HT1080 (cell line): ENCODE measurements around the gene FGD5. TPM values are rescaled to one million over a fixed set of nuclear protein-coding genes. Genes with fewer than 3 reads are reported as not detected.

ENCODE experiments used
- DNase-seq: peaks from one replicate; pipeline ENCODE4 v3.0.0-alpha.2; 2015; ENCODE audit warnings: low read depth
- total RNA-seq: library from RNA; depleted of rRNA; stranded (reverse); fragments of >200 nt; shearing (Covaris generic); gene quantifications from 2 replicates; pipeline ENCODE4 v1.2.3, GENCODE V29; 2014

The FGD5 gene
- total RNA-seq, 1 experiment from 2014 or later = not detected

- DNase-seq = no peak
Measured at GRCh38 chr3:14849638-14850230, 31.0 kb downstream of the FGD5 start.

- DNase-seq = no peak
Measured at GRCh38 chr3:14852058-14852594, 33.4 kb downstream of the FGD5 start.

GRCh38 chr3:14852717-14853116 lies 34.0 kb downstream of the FGD5 start:
- no peak for DNase-seq

DNA sequence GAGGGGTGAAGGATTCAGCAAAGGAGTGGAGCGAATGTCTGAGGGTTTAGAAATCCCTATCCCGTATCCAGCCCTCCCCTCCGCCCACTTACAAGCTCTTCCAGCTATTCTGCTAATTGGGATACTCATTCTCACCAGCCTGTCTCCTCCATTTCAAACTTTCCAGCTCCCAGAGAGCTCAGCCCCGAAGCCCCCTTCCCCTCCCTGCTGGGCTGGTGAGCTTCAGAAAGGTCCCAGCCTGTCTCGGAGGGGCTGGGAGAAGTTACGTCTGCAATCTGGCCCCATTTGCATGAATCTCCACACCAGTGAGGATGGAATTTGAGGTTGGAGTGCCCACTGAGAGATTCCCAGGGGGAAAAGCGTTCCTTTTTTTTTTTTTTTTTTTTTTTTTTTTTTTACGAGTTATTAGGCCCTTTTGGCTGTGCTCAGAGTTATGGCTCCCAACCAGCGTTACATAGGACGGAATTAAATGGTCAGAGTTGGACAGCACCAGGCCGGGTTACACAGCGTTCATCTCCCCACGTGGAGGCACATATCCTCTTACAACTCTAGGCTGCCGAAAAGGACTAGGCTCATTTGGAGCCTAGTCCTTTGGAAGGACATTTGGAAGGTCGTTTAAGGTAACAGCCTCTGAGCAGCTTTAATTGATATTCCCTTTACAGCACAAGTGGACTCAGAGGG lies 34.6 kb downstream of the FGD5 start:
- DNase-seq = no peak

GRCh38 chr3:14857506-14857905 lies 38.7 kb downstream of the FGD5 start:
- DNase-seq = no peak

- no peak for DNase-seq
Measured at GRCh38 chr3:14858105-14858504, 39.3 kb downstream of the FGD5 start.

GRCh38 chr3:14859880-14860279 lies 41.1 kb downstream of the FGD5 start:
- DNase-seq = no peak

GRCh38 chr3:14861031-14861430 lies 42.3 kb downstream of the FGD5 start:
- no peak for DNase-seq

- DNase-seq = no peak
Measured at GRCh38 chr3:14861446-14862302, 42.9 kb downstream of the FGD5 start.

- DNase-seq = no peak
Measured at GRCh38 chr3:14862303-14862660, 43.5 kb downstream of the FGD5 start.

DNA sequence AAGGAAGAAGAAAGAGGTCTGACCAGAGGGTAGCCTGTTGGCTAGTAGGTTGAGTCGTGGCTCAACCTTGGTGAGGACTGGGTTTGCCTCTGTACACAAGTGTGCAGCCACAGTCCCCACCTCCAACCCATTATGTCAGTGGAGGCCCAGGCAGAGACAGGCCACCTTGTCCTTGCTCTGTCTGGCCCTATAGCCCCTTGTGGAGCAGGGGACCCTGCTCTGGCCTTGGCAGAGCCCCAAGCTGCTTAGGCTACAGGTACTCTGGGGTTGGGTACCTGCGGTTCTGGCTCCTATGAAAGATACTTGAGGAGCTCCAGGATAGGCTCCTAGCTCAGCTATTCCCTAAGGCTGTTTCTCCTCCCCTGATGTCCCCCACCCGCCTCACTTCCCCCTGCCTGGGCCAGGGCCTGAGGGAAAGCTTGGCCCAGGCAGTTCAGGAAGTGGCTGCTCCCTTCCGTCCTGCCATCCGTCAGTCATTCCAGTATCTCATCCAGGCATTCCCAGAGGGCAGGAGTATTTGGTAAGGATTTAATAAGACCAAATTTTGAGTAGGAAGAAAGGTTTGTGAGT lies 44.0 kb downstream of the FGD5 start:
- DNase-seq = no peak

DNA sequence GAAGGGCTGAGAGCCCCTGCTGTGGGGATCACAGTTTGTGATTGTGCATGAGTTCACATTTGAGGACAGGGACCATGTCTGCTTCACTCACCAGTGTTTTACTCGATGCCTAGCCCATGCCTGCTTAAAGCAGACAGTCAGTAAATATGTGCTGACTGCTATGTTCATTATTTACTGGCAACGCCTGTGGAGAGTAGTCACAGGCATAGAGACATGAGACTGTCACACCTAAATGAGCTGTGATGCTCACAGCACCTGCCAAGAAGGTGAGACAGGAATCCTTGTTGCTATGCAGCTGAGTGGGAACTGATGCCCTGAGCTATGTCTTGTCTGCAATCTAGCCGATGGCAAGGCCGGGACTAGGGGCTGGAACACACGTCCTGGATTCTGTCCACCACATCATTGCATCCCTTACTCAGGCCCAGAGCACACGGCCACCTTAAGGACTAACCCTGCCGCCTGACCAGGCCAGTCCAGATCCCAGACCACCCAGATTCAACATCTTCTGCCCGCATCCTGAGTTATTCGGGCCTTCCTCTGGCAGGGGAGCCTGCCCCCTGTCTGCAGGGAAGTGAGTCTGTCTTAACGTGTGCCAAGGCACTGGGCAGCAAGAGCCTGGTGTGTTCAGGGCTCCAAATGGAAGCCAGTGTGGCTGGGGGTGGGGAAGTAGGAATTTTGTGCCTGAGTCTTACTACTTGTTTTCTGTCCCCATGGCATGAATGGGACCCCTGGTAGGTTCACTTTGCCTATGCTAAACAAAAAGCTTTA lies 44.8 kb downstream of the FGD5 start:
- no peak for DNase-seq

DNA sequence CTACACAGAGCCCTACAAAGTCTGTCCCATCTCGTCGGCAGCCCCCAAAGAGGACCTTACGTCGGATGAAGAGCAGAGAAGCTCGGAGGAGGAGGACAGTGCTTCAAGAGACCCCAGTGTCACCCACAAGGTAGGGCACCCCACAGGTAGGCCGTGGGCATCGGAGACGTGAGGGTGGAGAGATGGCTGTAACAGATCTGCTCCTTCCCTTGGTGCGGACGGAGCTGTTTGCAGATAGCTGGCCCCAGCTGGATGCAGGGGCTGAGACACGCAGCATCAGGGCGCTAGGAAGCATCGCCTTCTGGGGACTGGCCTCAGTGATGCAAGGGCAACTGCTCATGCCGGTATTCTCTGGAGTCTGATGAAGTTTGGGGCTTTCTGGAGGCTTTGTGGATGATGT lies 45.4 kb downstream of the FGD5 start:
- no peak for DNase-seq

- no peak for DNase-seq
Measured at GRCh38 chr3:14866627-14867026, 47.9 kb downstream of the FGD5 start.

DNA sequence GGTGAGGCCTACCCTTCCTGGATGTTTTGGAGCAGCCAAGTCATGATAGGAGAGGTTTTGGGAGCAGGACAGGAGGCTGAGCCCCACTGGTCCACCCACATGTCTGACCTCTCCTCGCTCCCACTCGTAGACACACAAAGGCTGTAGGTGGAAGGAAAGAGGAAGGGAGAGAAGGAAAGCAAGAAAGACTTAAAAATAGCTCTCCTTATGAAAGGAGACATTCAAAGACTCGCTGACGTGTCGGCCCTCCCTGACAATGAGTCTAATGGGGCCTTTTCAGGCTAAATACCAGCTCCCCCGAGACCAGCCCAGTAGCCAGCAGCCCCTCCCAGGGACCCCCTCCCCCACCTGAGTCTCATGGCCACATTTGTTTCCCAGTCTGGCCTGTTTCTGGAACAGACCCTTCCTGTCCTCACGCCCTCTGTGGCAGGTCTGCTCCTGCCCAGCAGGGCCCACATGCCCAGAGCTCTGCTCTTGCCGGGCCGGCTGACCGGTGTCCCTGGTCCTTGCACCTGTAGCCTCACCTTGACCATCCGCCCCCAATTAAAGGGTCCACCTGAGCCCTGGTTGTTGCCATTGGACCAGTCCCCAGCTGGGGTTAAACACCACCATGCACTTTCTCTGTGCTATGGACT lies 49.3 kb downstream of the FGD5 start:
- no peak for DNase-seq

GRCh38 chr3:14869917-14870782 lies 51.4 kb downstream of the FGD5 start:
- DNase-seq = no peak

- no peak for DNase-seq
Measured at GRCh38 chr3:14870783-14871060, 52.0 kb downstream of the FGD5 start.

GRCh38 chr3:14871456-14872200 lies 52.9 kb downstream of the FGD5 start:
- DNase-seq = no peak

- no peak for DNase-seq
Measured at GRCh38 chr3:14872706-14873105, 53.9 kb downstream of the FGD5 start.
